WTC11 (cell line): ENCODE results near the gene ARID4B. TPM values are rescaled to one million over a fixed set of nuclear protein-coding genes. Genes with fewer than 3 reads are reported as not detected.

Experiments used
- ATAC-seq: fragments of 200-7000 bp; cut with Tn5 transposase; 2 replicates; pipeline ENCODE4 v1.10.0; 2021; ENCODE audit warnings: mild to moderate bottlenecking, moderate library complexity
- CTCF ChIA-PET: fragments of 300-600 bp; sonication (Branson Sonifier 250); formaldehyde crosslinking; loops from one replicate; lab custom pipeline; 2021; ENCODE audit warnings: antibody characterized with exemption; lab: Charles Lee
- POLR2A ChIA-PET: fragments of 350-600 bp; sonication (Branson Sonifier 250); formaldehyde crosslinking; loops from one replicate; lab custom pipeline; 2021; ENCODE audit warnings: antibody characterized with exemption; lab: Charles Lee
- DNase-seq: peaks from one replicate; pipeline ENCODE4 v3.0.0; 2021; ENCODE audit warnings: low spot score
- H3K27ac Mint-ChIP-seq: 2 replicates; pipeline ENCODE4 v1.8.0; 2021; ENCODE audit warnings: mixed read lengths
- H3K27me3 Mint-ChIP-seq: 2 replicates; pipeline ENCODE4 v1.8.0; 2021; ENCODE audit warnings: low read depth, mild to moderate bottlenecking, moderate library complexity, mixed read lengths
- H3K36me3 Mint-ChIP-seq: 2 replicates; pipeline ENCODE4 v1.8.0; 2021; ENCODE audit warnings: mixed read lengths
- H3K4me1 Mint-ChIP-seq: 2 replicates; pipeline ENCODE4 v1.8.0; 2022; ENCODE audit warnings: mixed read lengths
- H3K4me3 Mint-ChIP-seq: 2 replicates; pipeline ENCODE4 v1.8.0; 2021; ENCODE audit warnings: mild to moderate bottlenecking, moderate library complexity, mixed read lengths
- H3K9me3 Mint-ChIP-seq: 2 replicates; pipeline ENCODE4 v1.8.0; 2021; ENCODE audit warnings: mixed read lengths
- CREM ChIP-seq: sonication (generic); formaldehyde crosslinking; IDR thresholded peaks from 2 replicates; pipeline ENCODE4 v1.8.1; 2022; ENCODE audit warnings: mild to moderate bottlenecking, missing genetic modification reagents, moderate library complexity
- ETV6 ChIP-seq: sonication (generic); formaldehyde crosslinking; IDR thresholded peaks from 2 replicates; pipeline ENCODE4 v1.8.1; 2022; ENCODE audit warnings: mild to moderate bottlenecking, missing genetic modification reagents
- FOXJ3 ChIP-seq: sonication (generic); formaldehyde crosslinking; IDR thresholded peaks from 2 replicates; pipeline ENCODE4 v1.9.0; 2021; ENCODE audit warnings: missing genetic modification reagents, mild to moderate bottlenecking, borderline replicate concordance
- SMAD4 ChIP-seq: sonication (generic); formaldehyde crosslinking; IDR thresholded peaks from 2 replicates; pipeline ENCODE4 v1.8.0; 2022; ENCODE audit warnings: mild to moderate bottlenecking, missing genetic modification reagents
- SOX15 ChIP-seq: fragments of 250-450 bp; sonication (Bioruptor Pico); IDR thresholded peaks from 2 replicates; pipeline ENCODE4 v1.9.0; 2021; ENCODE audit warnings: mild to moderate bottlenecking
- TCF7 ChIP-seq: sonication (generic); formaldehyde crosslinking; IDR thresholded peaks from 2 replicates; pipeline ENCODE4 v1.8.0; 2022; ENCODE audit warnings: mild to moderate bottlenecking, low read depth, missing genetic modification reagents, moderate library complexity
- ZNF396 ChIP-seq: fragments of 250-450 bp; sonication (Bioruptor Pico); IDR thresholded peaks from 2 replicates; pipeline ENCODE4 v1.8.0; 2021; ENCODE audit warnings: mild to moderate bottlenecking, moderate library complexity, borderline replicate concordance
- ZNF423 ChIP-seq: fragments of 250-450 bp; sonication (Bioruptor Pico); IDR thresholded peaks from 2 replicates; pipeline ENCODE4 v2.1.2; 2022; ENCODE audit warnings: mild to moderate bottlenecking, moderate library complexity
- total RNA-seq: library from RNA; stranded (reverse); gene quantifications from 3 replicates; pipeline ENCODE4 v1.2.3, GENCODE V29; 2021
- TF ChIP-seq, protein P1 (sequence below): fragments of 250-450 bp; sonication (Bioruptor Pico); conservative IDR thresholded peaks from 2 replicates; pipeline ENCODE4 v1.9.0; 2021; ENCODE audit warnings: mild to moderate bottlenecking
- TF ChIP-seq, protein P2 (sequence below): sonication (generic); formaldehyde crosslinking; IDR thresholded peaks from 2 replicates; pipeline ENCODE4 v1.8.0; 2022; ENCODE audit warnings: mild to moderate bottlenecking, missing genetic modification reagents
- TF ChIP-seq, protein P3 (sequence below): fragments of 200-600 bp; IDR thresholded peaks from 2 replicates; pipeline ENCODE4 v1.8.0; 2022; ENCODE audit warnings: antibody characterized with exemption
- TF ChIP-seq, protein P4 (sequence below): sonication (generic); formaldehyde crosslinking; IDR thresholded peaks from 2 replicates; pipeline ENCODE4 v1.8.0; 2022; ENCODE audit warnings: missing genetic modification reagents
- TF ChIP-seq, protein P5 (sequence below): sonication (generic); formaldehyde crosslinking; IDR thresholded peaks from 2 replicates; pipeline ENCODE4 v1.8.1; 2023; ENCODE audit warnings: mild to moderate bottlenecking, missing genetic modification reagents
- TF ChIP-seq, protein P6 (sequence below): sonication (generic); formaldehyde crosslinking; IDR thresholded peaks from 2 replicates; pipeline ENCODE4 v1.8.0; 2023; ENCODE audit warnings: missing genetic modification reagents
- TF ChIP-seq, protein P7 (sequence below): sonication (generic); formaldehyde crosslinking; conservative IDR thresholded peaks from 2 replicates; pipeline ENCODE4 v1.8.1; 2022; ENCODE audit warnings: mild to moderate bottlenecking, missing genetic modification reagents

The ARID4B gene
- total RNA-seq, 1 experiment from 2014 or later: 35.7 TPM

DNA sequence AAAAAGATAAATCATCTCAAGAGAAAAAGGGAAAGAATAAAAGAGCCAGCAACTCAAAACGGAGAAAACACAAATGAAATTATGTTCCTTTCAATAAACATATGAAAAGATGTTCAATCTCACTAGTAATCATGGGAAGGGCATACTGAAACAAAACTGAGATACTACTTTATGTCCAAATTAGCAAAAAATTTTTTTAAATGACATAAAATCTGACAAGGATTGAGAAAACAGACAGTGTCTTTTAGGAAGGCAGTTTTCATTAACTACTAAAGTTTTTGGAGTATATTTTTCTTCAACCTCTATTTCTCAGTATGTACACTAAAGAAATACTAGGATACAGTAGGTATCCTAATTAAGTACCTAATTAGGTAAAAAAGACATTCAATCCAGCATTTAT is 73.3 kb downstream of the ARID4B start:
- DNase-seq (no peak), ATAC-seq (no peak)
- Mint-ChIP-seq H3K9me3 (no peaks in the 10 kb centered on the region), H3K27ac (0 out of 2 replicates have a peak overlapping the region, but pooled peaks have one; percentile 9), H3K4me1 (peaks cover 19% of the 10 kb centered on the region), H3K4me3 (no peak overlapping the region), H3K36me3 (peaks cover 21% of the 10 kb centered on the region), H3K27me3 (no peaks in the 10 kb centered on the region)
- TF ChIP-seq TCF7: no peak
- TF ChIP-seq, protein P1, sequence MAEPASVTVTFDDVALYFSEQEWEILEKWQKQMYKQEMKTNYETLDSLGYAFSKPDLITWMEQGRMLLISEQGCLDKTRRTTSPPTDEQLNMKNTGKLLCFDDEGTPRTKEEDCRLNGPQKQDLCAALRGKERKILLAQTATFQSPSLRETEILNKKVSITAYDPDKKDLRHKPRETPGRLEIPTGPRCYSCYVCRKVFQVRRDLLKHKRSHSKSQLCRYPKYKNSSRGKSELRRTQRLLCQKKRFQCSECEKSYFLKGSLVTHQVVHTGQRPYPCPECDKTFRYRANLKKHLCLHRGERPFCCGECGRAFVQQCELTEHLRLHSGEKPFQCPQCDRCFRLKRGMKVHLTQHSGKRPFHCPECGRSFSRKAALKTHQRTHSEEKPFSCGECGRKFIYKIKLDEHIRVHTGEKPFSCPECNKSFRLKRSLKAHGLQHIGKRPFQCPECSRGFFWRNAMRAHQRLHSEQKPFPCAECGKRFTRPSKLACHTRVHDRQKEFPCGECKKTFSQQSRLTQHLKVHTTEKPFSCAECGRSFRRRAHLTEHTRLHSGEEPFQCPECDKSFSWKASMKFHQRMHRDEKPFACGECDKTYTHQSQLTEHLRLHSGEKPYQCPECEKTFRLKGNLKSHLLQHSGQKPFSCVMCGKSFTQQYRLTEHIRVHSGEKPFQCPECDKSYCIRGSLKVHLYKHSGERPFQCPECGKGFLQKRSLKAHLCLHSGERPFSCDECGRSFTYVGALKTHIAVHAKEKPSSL: no peak
- CTCF ChIA-PET: interaction anchor here (1.3 kb wide), 1 partner anchor 162 kb away, joined by 9 read pairs; no protein-coding TSS in a partner anchor
- POLR2A ChIA-PET: no interaction called here

DNA sequence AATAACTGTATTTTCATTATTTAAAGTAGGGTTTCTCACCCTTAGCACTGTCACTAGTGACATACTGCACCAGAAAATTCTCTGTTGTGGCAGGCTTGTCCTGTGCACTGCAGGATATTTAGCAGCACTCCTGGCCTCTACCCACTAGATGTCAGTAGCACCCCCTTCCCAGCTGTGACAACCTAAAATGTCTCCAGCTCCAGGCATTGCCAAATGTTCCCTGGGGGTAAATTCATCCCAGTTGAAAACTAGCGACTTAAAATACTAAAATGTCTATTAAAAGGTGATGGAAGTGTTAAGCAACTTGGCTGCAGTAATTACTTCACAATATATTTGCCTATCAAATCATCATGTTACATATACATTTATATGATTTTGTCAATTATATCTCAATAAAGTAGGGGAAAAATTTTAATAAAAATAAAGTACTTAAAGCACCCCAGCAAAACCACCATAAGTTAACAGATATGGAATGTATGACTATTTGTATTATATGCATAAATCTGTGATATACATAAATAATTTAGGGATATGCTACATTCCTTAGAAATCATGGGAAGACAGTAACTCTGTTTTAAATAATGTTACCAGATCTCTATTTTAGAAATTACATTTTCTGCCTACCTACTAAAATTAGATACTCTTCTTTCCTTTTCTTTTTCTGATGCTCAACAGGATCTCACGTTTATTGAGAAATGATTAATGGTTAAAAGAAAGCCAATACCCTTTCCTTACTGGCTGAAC is 74.6 kb downstream of the ARID4B start:
- Mint-ChIP-seq H3K4me3 (no peak overlapping the region), H3K27me3 (no peaks in the 10 kb centered on the region), H3K4me1 (peaks cover 11% of the 10 kb centered on the region), H3K27ac (peak overlapping the region; percentile 78; the same call in 1 of the 2 replicates), H3K9me3 (no peaks in the 10 kb centered on the region), H3K36me3 (peaks cover 21% of the 10 kb centered on the region)
- TF ChIP-seq, protein P2, sequence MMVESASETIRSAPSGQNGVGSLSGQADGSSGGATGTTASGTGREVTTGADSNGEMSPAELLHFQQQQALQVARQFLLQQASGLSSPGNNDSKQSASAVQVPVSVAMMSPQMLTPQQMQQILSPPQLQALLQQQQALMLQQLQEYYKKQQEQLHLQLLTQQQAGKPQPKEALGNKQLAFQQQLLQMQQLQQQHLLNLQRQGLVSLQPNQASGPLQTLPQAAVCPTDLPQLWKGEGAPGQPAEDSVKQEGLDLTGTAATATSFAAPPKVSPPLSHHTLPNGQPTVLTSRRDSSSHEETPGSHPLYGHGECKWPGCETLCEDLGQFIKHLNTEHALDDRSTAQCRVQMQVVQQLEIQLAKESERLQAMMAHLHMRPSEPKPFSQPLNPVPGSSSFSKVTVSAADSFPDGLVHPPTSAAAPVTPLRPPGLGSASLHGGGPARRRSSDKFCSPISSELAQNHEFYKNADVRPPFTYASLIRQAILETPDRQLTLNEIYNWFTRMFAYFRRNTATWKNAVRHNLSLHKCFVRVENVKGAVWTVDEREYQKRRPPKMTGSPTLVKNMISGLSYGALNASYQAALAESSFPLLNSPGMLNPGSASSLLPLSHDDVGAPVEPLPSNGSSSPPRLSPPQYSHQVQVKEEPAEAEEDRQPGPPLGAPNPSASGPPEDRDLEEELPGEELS: no peak
- TF ChIP-seq, protein P3, sequence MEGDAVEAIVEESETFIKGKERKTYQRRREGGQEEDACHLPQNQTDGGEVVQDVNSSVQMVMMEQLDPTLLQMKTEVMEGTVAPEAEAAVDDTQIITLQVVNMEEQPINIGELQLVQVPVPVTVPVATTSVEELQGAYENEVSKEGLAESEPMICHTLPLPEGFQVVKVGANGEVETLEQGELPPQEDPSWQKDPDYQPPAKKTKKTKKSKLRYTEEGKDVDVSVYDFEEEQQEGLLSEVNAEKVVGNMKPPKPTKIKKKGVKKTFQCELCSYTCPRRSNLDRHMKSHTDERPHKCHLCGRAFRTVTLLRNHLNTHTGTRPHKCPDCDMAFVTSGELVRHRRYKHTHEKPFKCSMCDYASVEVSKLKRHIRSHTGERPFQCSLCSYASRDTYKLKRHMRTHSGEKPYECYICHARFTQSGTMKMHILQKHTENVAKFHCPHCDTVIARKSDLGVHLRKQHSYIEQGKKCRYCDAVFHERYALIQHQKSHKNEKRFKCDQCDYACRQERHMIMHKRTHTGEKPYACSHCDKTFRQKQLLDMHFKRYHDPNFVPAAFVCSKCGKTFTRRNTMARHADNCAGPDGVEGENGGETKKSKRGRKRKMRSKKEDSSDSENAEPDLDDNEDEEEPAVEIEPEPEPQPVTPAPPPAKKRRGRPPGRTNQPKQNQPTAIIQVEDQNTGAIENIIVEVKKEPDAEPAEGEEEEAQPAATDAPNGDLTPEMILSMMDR: peak; percentile 32; the same call in 1 of the 2 replicates
- ATAC-seq (peak; percentile 99), DNase-seq (peak; percentile 72)
- ChIA-PET POLR2A (interaction anchor here (1.0 kb wide), 1 partner anchor 76 kb away, joined by 3 read pairs; no protein-coding TSS in a partner anchor), CTCF (interaction anchor here (0.6 to 1.2 kb wide), 18 partner anchors 9 to 177 kb away, joined by 3 to 14 read pairs (median 3); partner anchors contain the start of genes ARID4B, GGPS1 and TBCE)

DNA sequence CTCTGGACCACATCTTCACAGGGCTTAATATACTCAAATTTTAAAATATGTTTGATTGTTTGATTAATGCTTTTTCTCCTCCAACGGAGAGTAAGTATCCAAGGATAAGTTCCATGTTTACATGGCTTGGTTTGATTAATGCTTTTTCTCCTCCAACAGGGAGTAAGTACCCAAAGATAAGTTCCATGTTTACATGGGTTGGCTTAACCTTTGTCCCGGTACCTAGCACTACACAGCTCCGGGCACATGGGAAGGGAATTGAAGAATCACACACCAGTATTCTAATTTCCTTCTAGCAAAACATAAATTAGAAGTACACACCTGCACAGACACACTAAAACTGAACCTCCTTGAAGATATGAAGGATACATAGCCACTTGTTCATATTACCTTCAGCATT is 77.5 kb downstream of the ARID4B start:
- Mint-ChIP-seq H3K4me3 (no peak overlapping the region), H3K9me3 (no peaks in the 10 kb centered on the region), H3K36me3 (peaks cover 21% of the 10 kb centered on the region), H3K4me1 (peaks cover 7% of the 10 kb centered on the region), H3K27me3 (no peaks in the 10 kb centered on the region), H3K27ac (no peak overlapping the region)
- ChIA-PET CTCF (interaction anchor here (0.6 to 2.4 kb wide), 3 partner anchors 159 to 166 kb away, joined by 3 to 11 read pairs (median 4); no protein-coding TSS in a partner anchor), POLR2A (no interaction called here)
- DNase-seq: no peak
- ATAC-seq: no peak
- TF ChIP-seq SMAD4 (no peak), ZNF396 (no peak), ETV6 (CRISPR knock-in tag) (no peak), SOX15 (CRISPR knock-in tag) (no peak), FOXJ3 (CRISPR knock-in tag) (no peak), CREM (CRISPR knock-in tag) (no peak), ZNF423 (CRISPR knock-in tag) (no peak)
- TF ChIP-seq, protein P4, sequence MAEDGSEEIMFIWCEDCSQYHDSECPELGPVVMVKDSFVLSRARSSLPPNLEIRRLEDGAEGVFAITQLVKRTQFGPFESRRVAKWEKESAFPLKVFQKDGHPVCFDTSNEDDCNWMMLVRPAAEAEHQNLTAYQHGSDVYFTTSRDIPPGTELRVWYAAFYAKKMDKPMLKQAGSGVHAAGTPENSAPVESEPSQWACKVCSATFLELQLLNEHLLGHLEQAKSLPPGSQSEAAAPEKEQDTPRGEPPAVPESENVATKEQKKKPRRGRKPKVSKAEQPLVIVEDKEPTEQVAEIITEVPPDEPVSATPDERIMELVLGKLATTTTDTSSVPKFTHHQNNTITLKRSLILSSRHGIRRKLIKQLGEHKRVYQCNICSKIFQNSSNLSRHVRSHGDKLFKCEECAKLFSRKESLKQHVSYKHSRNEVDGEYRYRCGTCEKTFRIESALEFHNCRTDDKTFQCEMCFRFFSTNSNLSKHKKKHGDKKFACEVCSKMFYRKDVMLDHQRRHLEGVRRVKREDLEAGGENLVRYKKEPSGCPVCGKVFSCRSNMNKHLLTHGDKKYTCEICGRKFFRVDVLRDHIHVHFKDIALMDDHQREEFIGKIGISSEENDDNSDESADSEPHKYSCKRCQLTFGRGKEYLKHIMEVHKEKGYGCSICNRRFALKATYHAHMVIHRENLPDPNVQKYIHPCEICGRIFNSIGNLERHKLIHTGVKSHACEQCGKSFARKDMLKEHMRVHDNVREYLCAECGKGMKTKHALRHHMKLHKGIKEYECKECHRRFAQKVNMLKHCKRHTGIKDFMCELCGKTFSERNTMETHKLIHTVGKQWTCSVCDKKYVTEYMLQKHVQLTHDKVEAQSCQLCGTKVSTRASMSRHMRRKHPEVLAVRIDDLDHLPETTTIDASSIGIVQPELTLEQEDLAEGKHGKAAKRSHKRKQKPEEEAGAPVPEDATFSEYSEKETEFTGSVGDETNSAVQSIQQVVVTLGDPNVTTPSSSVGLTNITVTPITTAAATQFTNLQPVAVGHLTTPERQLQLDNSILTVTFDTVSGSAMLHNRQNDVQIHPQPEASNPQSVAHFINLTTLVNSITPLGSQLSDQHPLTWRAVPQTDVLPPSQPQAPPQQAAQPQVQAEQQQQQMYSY (CRISPR knock-in tag): no peak
- TF ChIP-seq, protein P1: no peak
- TF ChIP-seq, protein P5, sequence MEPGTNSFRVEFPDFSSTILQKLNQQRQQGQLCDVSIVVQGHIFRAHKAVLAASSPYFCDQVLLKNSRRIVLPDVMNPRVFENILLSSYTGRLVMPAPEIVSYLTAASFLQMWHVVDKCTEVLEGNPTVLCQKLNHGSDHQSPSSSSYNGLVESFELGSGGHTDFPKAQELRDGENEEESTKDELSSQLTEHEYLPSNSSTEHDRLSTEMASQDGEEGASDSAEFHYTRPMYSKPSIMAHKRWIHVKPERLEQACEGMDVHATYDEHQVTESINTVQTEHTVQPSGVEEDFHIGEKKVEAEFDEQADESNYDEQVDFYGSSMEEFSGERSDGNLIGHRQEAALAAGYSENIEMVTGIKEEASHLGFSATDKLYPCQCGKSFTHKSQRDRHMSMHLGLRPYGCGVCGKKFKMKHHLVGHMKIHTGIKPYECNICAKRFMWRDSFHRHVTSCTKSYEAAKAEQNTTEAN (CRISPR knock-in tag): no peak
- TF ChIP-seq, protein P6, sequence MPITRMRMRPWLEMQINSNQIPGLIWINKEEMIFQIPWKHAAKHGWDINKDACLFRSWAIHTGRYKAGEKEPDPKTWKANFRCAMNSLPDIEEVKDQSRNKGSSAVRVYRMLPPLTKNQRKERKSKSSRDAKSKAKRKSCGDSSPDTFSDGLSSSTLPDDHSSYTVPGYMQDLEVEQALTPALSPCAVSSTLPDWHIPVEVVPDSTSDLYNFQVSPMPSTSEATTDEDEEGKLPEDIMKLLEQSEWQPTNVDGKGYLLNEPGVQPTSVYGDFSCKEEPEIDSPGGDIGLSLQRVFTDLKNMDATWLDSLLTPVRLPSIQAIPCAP (CRISPR knock-in tag): no peak
- TF ChIP-seq, protein P7, sequence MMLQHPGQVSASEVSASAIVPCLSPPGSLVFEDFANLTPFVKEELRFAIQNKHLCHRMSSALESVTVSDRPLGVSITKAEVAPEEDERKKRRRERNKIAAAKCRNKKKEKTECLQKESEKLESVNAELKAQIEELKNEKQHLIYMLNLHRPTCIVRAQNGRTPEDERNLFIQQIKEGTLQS: no peak
